Esophagus mucosa (tissue), 1 donor: ENCODE measurements around the gene FMNL2. TPM values are rescaled to one million over a fixed set of nuclear protein-coding genes. Genes with fewer than 3 reads are reported as not detected.

Experiments used
- ATAC-seq: fragments of 200-7000 bp; cut with Tn5 transposase; one replicate; pipeline ENCODE4 v1.9.1; 2020
- total RNA-seq: library from RNA; stranded (reverse); gene quantifications from one replicate; pipeline ENCODE4 v1.2.4, GENCODE V29; 2023
- donor health status: DM: yes; HTN: yes; CAD: no.

FMNL2 gene
- total RNA-seq, 1 donor from 2014 or later, result 12.4 TPM

GRCh38 chr2:152658221-152658620 lies 323.2 kb downstream of the FMNL2 start:
- no peak for ATAC-seq

- no peak for ATAC-seq
Observed at GRCh38 chr2:152661076-152661475, 326.1 kb downstream of the FMNL2 start.

DNA sequence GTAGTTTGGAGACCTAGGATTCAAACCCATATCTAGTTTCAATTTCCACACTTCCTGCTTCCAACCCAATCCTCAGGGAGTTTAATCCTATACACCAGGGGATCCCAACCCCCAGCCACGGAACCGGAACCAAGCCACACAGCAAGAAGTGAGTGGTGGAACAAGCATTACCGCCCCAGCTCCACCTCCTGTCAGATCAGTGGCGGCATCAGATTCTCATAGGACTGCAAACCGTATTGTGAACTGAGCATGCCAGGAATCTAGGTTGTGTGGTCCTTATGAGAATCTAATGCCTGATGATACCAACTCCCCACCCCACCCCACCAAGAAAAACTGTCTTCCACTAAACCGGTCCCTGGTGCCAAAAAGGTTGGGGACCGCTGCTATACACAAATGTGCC lies 329.8 kb downstream of the FMNL2 start:
- ATAC-seq, result no peak

GRCh38 chr2:152674334-152674733 lies 339.4 kb downstream of the FMNL2 start:
- ATAC-seq, result no peak

DNA sequence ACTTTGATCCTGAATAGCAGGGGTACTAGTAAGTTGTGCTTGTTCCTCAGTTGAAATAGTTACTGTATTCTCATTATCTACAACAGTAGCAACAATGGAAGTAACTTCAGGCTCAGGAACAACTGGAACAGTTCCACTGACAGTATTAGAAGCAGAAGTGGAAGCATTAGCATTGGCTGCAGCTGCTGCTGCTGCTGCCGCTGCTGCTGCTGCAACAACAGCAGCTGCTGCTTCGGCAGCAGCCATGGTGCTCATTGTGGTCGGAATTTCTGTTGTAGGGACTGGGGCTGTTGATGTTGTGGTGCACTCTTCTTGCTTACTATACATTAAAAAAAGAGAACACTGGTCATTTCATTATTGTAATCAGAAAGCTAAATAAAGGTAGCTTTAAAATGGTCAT lies 341.5 kb downstream of the FMNL2 start:
- ATAC-seq, result no peak

- ATAC-seq, result no peak
Observed at GRCh38 chr2:152678808-152679207, 343.8 kb downstream of the FMNL2 start.

GRCh38 chr2:152682663-152683062 lies 347.7 kb downstream of the FMNL2 start:
- no peak for ATAC-seq

DNA sequence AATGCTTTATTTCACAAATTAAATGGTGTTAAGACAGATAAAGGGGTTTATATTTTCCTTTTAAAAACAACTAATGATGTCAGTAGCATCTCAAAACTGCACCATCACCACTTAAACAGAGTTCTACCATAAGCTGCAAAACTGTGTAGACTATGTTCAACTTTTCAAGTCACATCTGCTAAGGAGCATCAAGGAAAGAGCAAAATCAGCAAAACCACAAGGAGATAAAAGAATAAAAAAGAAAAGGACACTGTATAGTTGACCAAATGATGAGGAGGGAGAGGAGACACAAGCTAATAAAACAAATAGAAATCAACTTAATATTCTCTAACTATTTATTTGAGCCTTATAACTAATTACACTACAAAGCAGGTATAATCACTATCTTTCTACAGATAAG lies 348.4 kb downstream of the FMNL2 start:
- no peak for ATAC-seq

- no peak for ATAC-seq
Observed at GRCh38 chr2:152686321-152686720, 351.3 kb downstream of the FMNL2 start.

GRCh38 chr2:152693033-152693432 lies 358.1 kb downstream of the FMNL2 start:
- ATAC-seq, result no peak

DNA sequence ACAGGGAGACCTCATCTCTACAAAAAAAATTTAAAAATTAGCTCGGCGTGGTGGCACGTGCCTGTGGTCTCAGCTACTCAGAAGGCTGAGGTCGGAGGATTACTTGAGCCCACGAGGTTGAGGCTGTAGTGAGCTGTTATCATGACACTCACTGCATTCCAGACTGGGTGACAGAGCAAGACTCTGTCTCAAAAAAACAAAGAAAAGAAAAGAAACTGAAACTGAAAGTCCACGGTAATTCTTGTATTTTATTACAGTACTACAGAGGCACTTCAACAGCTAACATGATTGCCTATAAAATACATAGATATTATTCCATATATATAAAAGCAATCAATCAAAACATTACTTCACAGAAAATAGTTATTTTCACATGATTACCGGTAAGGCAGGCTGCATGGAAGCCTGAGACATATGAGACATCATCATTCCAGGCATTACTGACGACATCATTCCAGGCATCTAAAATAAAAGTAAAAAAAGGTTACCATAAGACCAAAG lies 359.2 kb downstream of the FMNL2 start:
- ATAC-seq, result peak; percentile 51

- no peak for ATAC-seq
Observed at GRCh38 chr2:152695763-152696162, 360.8 kb downstream of the FMNL2 start.

DNA sequence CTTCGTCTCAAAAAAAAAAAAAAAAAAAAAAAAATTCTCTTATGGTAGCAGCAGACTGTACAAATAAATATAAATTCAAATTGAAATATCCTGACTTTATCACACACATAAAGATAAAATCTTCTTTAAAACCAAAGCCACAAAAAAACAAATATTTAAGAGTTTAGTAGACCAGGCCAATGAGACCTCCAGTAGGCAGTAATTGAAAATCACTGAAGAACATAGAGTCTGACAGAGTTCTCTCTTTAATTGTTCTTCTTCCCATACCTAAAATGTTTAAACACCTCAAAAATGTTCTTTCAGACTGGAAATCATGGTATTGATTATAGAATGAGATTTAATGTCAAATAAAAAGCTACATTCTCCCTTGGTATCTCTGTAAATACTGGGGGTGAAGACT lies 361.5 kb downstream of the FMNL2 start:
- ATAC-seq, result no peak

Other genes with a start within 250 kb of the FMNL2 start
- gene CACNB4, start 236.1 kb upstream of the FMNL2 start, total RNA-seq, result 9.6 TPM
- gene STAM2, start 159.4 kb upstream of the FMNL2 start, total RNA-seq, result 20.5 TPM